Progenitor cell of endocrine pancreas (in vitro differentiated cells): ENCODE measurements around the gene FBXO3. TPM values are rescaled to one million over a fixed set of nuclear protein-coding genes. Genes with fewer than 3 reads are reported as not detected.
A peak's percentile ranks its signal among the peaks of the same experiment; 100 is the strongest.

ENCODE experiments used
- DNase-seq: peaks from one replicate; pipeline ENCODE4 v3.0.0; 2021; ENCODE audit warnings: low spot score; ENCODE audit not compliant: unreplicated experiment
- H3K27ac Mint-ChIP-seq: 2 replicates; pipeline ENCODE4 v1.8.0; 2021; ENCODE audit warnings: mild to moderate bottlenecking, moderate library complexity, mixed read lengths
- H3K27me3 Mint-ChIP-seq: 2 replicates; pipeline ENCODE4 v1.8.0; 2021; ENCODE audit warnings: mixed read lengths
- H3K36me3 Mint-ChIP-seq: 2 replicates; pipeline ENCODE4 v1.8.0; 2022; ENCODE audit warnings: mixed read lengths; ENCODE audit not compliant: insufficient read depth
- H3K4me1 Mint-ChIP-seq: 2 replicates; pipeline ENCODE4 v1.8.0; 2021; ENCODE audit warnings: low read depth, mixed read lengths
- H3K4me3 Mint-ChIP-seq: 2 replicates; pipeline ENCODE4 v1.8.0; 2021; ENCODE audit warnings: low read depth, mild to moderate bottlenecking, moderate library complexity, mixed read lengths
- H3K9me3 Mint-ChIP-seq: 2 replicates; pipeline ENCODE4 v1.8.0; 2021; ENCODE audit warnings: low read depth, mixed read lengths
- total RNA-seq: library from RNA; stranded (reverse); gene quantifications from 2 replicates; pipeline ENCODE4 v1.2.1, GENCODE V29; 2021
- TF ChIP-seq, protein P1 (sequence below): fragments of 200-600 bp; sonication (generic); IDR thresholded peaks from one replicate; pipeline ENCODE4 v1.5.0; 2021; ENCODE audit warnings: antibody characterized with exemption, mild to moderate bottlenecking; ENCODE audit not compliant: unreplicated experiment

FBXO3 gene
- total RNA-seq, 1 donor from 2014 or later = 37.2 TPM

DNA sequence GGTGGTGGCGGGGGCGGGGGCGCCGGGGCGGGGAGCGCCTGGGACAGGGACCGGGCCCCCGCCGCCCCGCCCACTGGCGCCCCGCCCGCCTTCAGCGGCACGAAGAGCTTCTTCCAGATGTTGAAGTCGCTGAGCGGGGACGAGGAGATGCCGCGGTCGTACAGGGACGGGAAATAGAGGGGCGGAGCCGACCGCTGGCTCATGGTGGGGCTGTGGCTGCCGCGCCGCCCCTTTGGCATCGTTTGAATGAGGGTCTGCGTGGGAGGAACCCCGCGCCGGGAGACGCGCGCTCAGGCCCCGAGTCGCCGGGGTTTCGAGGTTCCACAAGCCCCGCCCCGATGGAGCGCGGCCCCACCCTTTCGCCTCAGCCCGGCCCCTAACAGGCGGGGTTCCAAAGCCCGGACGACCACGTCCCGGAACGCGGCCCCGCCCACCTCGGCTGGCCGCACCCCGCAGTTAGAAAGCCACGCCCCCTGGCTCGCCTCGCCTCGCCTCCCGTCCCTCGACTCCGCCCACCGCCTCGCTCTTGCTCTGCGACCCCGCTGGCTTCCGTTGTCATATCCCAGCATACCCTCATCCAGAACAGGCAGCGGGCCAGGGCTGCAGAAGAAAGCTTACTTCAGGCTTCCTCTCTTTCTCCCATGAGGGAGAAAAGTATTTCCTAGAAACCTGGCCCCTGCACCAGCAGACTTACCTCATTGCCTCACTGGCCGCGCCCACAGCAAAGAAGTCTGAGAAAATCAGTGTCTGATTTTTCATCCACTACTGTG, 73.6 kb downstream of the FBXO3 start, which contains the start of gene C11orf91:
Gene C11orf91, minus strand, starts transcription at position 325 of the 770 bp plus-strand sequence. Its CDS starts 86 bp downstream, at position 239.
- DNase-seq = peak; percentile 97
- Mint-ChIP-seq H3K27ac (peak within 1 kb of the TSS; percentile 91), H3K4me1 (peaks cover 53% of the 10 kb centered on the region), H3K27me3 (no peaks in the 10 kb centered on the region), H3K9me3 (no peaks in the 10 kb centered on the region), H3K4me3 (peak within 1 kb of the TSS; percentile 81), H3K36me3 (peaks cover 4% of the 10 kb centered on the region)
- TF ChIP-seq, protein P1, sequence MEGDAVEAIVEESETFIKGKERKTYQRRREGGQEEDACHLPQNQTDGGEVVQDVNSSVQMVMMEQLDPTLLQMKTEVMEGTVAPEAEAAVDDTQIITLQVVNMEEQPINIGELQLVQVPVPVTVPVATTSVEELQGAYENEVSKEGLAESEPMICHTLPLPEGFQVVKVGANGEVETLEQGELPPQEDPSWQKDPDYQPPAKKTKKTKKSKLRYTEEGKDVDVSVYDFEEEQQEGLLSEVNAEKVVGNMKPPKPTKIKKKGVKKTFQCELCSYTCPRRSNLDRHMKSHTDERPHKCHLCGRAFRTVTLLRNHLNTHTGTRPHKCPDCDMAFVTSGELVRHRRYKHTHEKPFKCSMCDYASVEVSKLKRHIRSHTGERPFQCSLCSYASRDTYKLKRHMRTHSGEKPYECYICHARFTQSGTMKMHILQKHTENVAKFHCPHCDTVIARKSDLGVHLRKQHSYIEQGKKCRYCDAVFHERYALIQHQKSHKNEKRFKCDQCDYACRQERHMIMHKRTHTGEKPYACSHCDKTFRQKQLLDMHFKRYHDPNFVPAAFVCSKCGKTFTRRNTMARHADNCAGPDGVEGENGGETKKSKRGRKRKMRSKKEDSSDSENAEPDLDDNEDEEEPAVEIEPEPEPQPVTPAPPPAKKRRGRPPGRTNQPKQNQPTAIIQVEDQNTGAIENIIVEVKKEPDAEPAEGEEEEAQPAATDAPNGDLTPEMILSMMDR = no peak

DNA sequence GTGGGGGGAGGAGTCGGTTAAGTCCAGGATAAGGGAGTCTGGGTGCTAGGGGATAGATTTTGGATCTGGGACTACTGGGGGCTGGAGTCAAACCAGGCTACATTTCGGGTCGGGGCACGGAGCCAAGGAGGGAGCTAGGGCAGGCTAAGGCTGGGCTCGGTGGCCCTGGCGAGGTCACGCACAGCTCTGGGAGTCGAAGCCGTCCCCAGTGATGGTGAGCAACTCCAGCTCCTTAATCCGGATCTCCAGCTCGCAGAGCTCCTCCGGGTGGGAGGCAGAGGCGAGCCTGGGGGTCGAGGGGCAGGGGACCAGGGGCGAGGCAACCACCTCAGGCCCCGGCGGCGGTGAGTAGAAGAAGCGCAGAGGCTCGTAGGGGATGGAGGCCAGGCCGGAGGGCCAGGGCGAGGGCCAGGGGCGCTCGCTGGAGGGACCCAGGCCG, 74.2 kb downstream of the FBXO3 start:
- Mint-ChIP-seq H3K27ac (no peak overlapping the region), H3K36me3 (no peaks in the 10 kb centered on the region), H3K27me3 (no peaks in the 10 kb centered on the region), H3K9me3 (no peaks in the 10 kb centered on the region), H3K4me1 (peaks cover 59% of the 10 kb centered on the region), H3K4me3 (peak overlapping the region; percentile 63)
- TF ChIP-seq, protein P1 = no peak
- no peak for DNase-seq

DNA sequence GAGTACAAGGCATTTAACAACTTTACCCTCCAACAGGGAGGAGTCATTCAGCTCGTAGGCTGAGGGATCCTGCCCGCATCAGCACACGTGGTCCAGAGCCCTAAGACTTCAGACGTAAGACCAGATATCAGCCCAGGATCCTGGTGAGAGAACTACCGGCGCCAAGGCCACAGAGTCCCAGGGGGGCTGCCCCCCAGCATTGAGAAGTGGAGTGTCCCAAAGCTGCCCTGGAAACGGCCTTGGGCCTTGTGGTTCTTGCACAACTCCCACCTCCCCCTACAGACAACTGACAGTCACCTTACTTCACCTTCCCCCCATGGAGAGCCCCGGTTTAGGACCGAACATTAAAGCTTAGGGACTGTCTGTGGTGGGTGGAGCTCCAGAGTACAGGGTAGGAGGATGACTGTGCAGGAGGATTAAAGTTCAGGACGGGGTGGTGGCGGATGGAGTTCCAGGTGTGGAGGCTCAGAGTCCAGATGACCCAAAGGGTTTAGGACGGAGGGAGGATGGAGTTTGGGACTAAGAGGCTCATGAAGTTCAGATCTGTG, 74.7 kb downstream of the FBXO3 start:
- H3K27me3 Mint-ChIP-seq = no peaks in the 10 kb centered on the region
- no peak overlapping the region for H3K27ac Mint-ChIP-seq
- no peaks in the 10 kb centered on the region for H3K9me3 Mint-ChIP-seq
- H3K4me3 Mint-ChIP-seq = peak overlapping the region; percentile 63
- no peaks in the 10 kb centered on the region for H3K36me3 Mint-ChIP-seq
- TF ChIP-seq, protein P1 = no peak
- no peak for DNase-seq
- peaks cover 64% of the 10 kb centered on the region for H3K4me1 Mint-ChIP-seq

DNA sequence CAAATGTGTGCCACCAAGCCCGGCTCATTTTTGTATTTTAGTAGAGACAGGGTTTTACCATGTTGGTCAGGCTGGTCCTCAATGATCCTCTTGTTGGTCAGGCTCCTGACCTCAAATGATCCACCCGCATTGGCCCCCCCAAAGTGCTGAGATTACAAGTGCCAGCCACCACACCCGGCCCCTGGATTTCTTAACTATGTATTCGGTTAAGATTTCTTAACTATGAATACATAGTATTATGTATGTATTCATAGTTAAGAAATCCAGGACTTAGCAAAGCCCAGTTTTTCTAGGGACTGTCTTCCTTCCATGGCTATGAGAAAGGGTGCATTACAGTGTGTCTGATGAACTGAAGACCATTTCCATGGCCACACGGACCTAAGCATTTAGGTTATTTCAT, 75.4 kb downstream of the FBXO3 start:
- no peaks in the 10 kb centered on the region for H3K36me3 Mint-ChIP-seq
- H3K9me3 Mint-ChIP-seq = no peaks in the 10 kb centered on the region
- no peak overlapping the region for H3K27ac Mint-ChIP-seq
- peaks cover 70% of the 10 kb centered on the region for H3K4me1 Mint-ChIP-seq
- no peaks in the 10 kb centered on the region for H3K27me3 Mint-ChIP-seq
- TF ChIP-seq, protein P1 = no peak
- H3K4me3 Mint-ChIP-seq = no peak overlapping the region
- no peak for DNase-seq

DNA sequence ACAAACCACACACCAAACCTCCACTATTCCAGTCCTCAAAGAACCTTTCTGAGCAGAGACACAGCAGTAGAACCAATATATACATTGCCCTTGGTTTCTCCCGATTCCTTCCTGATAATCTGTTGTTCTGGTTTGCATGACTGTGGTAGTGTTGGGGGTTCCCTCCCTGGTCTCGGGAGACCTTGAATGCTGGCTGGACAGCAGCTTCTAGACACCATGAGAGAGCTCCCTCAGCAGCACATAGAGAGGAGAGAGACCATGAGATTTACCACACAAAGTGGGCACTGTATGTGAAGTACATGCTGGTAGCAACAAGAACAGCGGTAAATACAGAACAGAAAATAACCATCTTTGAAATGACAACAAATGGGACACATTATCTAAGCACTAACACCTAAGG, 76.3 kb downstream of the FBXO3 start:
- H3K27me3 Mint-ChIP-seq = no peaks in the 10 kb centered on the region
- peak overlapping the region; percentile 46 for H3K4me3 Mint-ChIP-seq
- peaks cover 75% of the 10 kb centered on the region for H3K4me1 Mint-ChIP-seq
- DNase-seq = no peak
- H3K36me3 Mint-ChIP-seq = no peaks in the 10 kb centered on the region
- TF ChIP-seq, protein P1 = no peak
- H3K9me3 Mint-ChIP-seq = no peaks in the 10 kb centered on the region
- H3K27ac Mint-ChIP-seq = peak overlapping the region; percentile 10
